Occipital lobe (tissue), 3 donors: ENCODE measurements around the gene MLPH. TPM values are rescaled to one million over a fixed set of nuclear protein-coding genes. Genes with fewer than 3 reads are reported as not detected.

Experiments used
- DNase-seq: peaks from one replicate; lab custom pipeline; 2025; lab: John Stamatoyannopoulos, UW
- small RNA-seq: library from RNA; depleted of rRNA; stranded (forward); fragments of <200 nt; gene quantifications from one replicate; pipeline ENCODE3, GENCODE V24; 2014
- total RNA-seq: library from RNA; depleted of rRNA; stranded (reverse); fragments of >200 nt; gene quantifications from one replicate; pipeline ENCODE4 v1.2.3, GENCODE V29; 2014

The MLPH gene
- total RNA-seq, 1 donor from 2014 or later: 0.94 TPM

DNA sequence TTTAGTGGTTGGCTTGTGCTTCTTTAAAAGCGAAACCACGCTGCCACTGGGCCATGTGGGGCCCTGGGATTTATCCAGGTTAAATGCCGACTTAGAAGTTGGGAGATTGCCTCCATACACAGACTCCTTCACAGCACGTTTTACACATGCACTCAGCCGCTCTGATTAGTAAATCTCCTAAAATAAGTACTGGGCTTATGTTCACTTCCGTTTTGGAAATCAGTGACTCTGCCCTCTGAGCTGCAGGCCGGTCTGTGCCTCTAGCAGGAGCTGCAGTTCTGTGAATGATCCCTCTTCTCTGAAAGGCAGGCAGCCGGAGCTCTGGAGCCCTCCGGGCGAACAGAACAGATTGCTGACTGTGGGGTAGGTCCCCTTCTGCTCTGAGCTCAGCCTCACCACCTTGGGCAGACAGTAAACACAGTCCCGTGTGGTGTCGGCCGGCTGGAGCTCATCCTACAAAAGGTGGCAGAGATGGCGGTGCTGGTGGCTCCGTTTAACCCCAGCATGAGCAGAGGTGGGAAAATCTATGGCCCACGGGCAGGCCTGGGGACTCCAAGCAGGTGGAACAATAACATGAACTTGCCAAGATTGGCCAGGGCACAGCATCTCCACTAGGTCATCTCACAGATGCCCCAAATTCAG lies 113.3 kb downstream of the MLPH start:
- no peak for DNase-seq

- no peak for DNase-seq
Observed at GRCh38 chr2:237601453-237602116, 114.5 kb downstream of the MLPH start.

- DNase-seq: no peak
Observed at GRCh38 chr2:237602409-237602808, 115.4 kb downstream of the MLPH start.

GRCh38 chr2:237603049-237603717 lies 116.1 kb downstream of the MLPH start:
- no peak for DNase-seq

DNA sequence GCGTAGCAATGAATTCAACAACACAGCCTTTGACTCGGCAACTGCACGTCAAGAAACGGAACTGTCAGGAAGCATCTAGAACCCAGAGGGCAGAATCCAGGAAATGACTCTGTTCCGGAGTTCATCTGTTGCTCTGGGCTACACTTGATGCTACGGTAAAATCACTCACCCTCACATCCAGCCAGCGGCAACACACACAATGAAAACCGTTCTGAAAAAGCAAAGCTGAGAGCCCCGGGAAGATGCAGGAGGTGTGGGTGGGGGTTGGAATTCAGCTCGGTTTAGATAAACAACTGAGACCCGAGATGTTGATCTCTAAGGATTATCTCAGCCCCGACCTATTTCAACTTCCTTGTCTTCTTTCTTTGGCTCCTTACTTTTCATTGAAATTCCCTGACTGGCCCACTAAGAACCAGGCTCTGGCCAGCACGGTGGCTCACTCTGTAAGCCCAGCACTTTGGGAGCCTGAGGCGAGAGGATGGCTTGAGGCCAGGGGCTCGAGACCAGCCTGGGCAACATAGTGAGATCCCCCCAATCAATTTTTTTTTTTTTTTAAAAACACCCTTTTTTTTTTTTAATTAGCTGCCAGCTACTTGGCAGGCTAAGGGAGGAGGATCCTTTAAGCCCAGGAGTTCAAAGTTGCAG lies 116.8 kb downstream of the MLPH start:
- no peak for DNase-seq

GRCh38 chr2:237604391-237604790 lies 117.3 kb downstream of the MLPH start:
- DNase-seq: no peak

Small RNA genes within 50 kb of the gene (small RNA-seq; reads per million reads assigned to genes)
- gene MIR6811 (not detected), gene RNU6-1140P (0.12 reads per million)

Other genes starting within 250 kb of the MLPH start
- gene COL6A3, start 73.1 kb upstream of the MLPH start, total RNA-seq: 23.9 TPM
- gene PRLH, start 79.3 kb downstream of the MLPH start, total RNA-seq: not detected
- 0.16 TPM for gene RAB17, start 103.5 kb downstream of the MLPH start, total RNA-seq
- 29.0 TPM for gene LRRFIP1, start 140.3 kb downstream of the MLPH start, total RNA-seq